Posterior vena cava (tissue), 2 donors: Measurements from ENCODE around the gene CDKL5. TPM values are rescaled to one million over a fixed set of nuclear protein-coding genes. Genes with fewer than 3 reads are reported as not detected.

Experiments
- total RNA-seq, 2 donors: library from RNA; stranded (reverse); fragmentation: NEBNext Ultra II Directional; extraction: Animal tissue kit (Norgen Biotek cat#: 25700); gene quantifications; one replicate each; pipeline ENCODE4 v1.2.1, GENCODE V29; 2021
- donor health status: DM: yes; HTN: yes; CAD: no.
- donor health status: DM: yes; HTN: yes; CAD: no.

CDKL5 gene
- total RNA-seq, 2 donors from 2014 or later: 9.9 to 17.2 TPM

Other genes starting within 250 kb of the CDKL5 start
- not detected for gene BEND2, start 204.7 kb upstream of the CDKL5 start, total RNA-seq
- gene SCML2, start 70.9 kb upstream of the CDKL5 start, total RNA-seq: 1 to 10 TPM; 1.0 to 3.0 TPM
- not detected for gene RS1, start 246.5 kb downstream of the CDKL5 start, total RNA-seq